Neutrophil (primary cell): ENCODE measurements around the gene HOXA11.
A peak's percentile ranks its signal among the peaks of the same experiment; 100 is the strongest.

Experiments used
- H3K27ac ChIP-seq: fragments of 200-600 bp; sonication (generic); 2 replicates; pipeline ENCODE4 v1.5.1; 2016; ENCODE audit warnings: mild to moderate bottlenecking, moderate library complexity
- H3K27me3 ChIP-seq: fragments of 200-600 bp; sonication (generic); 2 replicates; pipeline ENCODE4 v1.6.0; 2016; ENCODE audit warnings: mild to moderate bottlenecking
- H3K36me3 ChIP-seq: fragments of 200-600 bp; sonication (generic); 2 replicates; pipeline ENCODE4 v1.5.1; 2017
- H3K4me1 ChIP-seq, 2 experiments: fragments of 200-600 bp in 1 of 2; sonication (generic) in 1 of 2; 1 replicate in 1 of 2; 2 replicates in 1 of 2; pipeline versions ENCODE4 v1.5.1 to v1.6.1; 2013 to 2016; ENCODE audit warnings: low read depth in 1 of 2, low read length in 1 of 2, mild to moderate bottlenecking in 1 of 2, moderate library complexity in 1 of 2; ENCODE audit not compliant: control insufficient read depth in 1 of 2, insufficient read depth in 1 of 2
- H3K4me3 ChIP-seq, 2 experiments: fragments of 200-600 bp in 1 of 2; sonication (generic) in 1 of 2; 1 replicate in 1 of 2; 2 replicates in 1 of 2; pipeline ENCODE4 v1.5.1; 2013 to 2016; ENCODE audit warnings: low read depth in 1 of 2, low read length in 1 of 2, mild to moderate bottlenecking in 1 of 2, moderate library complexity in 1 of 2
- H3K9me3 ChIP-seq: fragments of 200-600 bp; sonication (generic); 2 replicates; pipeline ENCODE4 v1.5.1; 2016
- CTCF ChIP-seq: fragments of 200-600 bp; sonication (generic); IDR thresholded peaks from 2 replicates; pipeline ENCODE4 v1.5.1; 2016; ENCODE audit warnings: antibody characterized with exemption

HOXA11 gene

GRCh38 chr7:27164045-27164366 is 21.0 kb downstream of the HOXA11 start:
- Histone ChIP-seq H3K9me3 (no peaks in the 10 kb centered on the region), H3K27ac (no peak overlapping the region), H3K27me3 (peaks cover 100% of the 10 kb centered on the region), H3K4me3 (peak overlapping the region; percentile 54 to 68), H3K36me3 (no peaks in the 10 kb centered on the region), H3K4me1 (peaks cover 56 to 83% of the 10 kb centered on the region in 2 experiments)
- no peak for TF ChIP-seq CTCF

DNA sequence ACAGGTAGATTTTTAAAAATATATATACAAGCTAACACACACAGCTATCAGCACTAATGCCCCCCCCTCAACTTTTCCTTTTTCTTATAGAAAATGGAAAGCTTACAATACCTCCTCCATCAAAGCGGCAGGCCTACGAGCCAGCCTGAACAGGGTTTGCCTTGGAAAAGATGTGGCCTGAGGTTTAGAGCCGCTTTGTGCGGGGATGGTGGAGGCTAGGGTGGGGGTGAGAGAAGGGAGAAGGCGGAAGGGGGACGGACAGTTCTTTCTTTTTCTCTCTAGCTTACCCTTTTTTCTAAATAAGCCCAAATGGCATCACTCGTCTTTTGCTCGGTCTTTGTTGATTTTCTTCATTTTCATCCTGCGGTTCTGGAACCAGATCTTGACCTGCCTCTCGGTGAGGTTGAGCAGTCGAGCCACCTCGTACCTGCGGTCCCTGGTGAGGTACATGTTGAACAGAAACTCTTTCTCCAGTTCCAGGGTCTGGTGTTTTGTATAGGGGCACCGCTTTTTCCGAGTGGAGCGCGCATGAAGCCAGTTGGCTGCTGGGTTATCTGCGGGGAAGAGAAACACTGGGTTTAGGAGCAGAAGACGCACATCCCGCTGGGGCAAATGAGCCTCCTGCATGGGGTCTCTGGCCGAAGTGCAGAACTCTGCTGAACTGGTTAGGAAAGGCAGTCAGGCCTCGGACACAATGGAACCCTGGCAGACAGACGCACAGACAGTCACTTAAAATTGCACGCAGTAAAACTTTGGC is 21.6 kb downstream of the HOXA11 start:
- Histone ChIP-seq H3K4me3 (peak overlapping the region in 1 of 2 experiments; percentile 68), H3K9me3 (no peaks in the 10 kb centered on the region), H3K36me3 (no peaks in the 10 kb centered on the region), H3K27me3 (peaks cover 100% of the 10 kb centered on the region), H3K4me1 (peaks cover 56 to 83% of the 10 kb centered on the region in 2 experiments), H3K27ac (no peak overlapping the region)
- TF ChIP-seq CTCF = no peak

GRCh38 chr7:27162561-27163287 is 22.3 kb downstream of the HOXA11 start:
- Histone ChIP-seq H3K4me1 (peaks cover 56 to 82% of the 10 kb centered on the region in 2 experiments), H3K36me3 (no peaks in the 10 kb centered on the region), H3K4me3 (no peak overlapping the region), H3K9me3 (no peaks in the 10 kb centered on the region), H3K27me3 (peaks cover 100% of the 10 kb centered on the region), H3K27ac (no peak overlapping the region)
- TF ChIP-seq CTCF = no peak

GRCh38 chr7:27161721-27162560 is 23.1 kb downstream of the HOXA11 start:
- peaks cover 100% of the 10 kb centered on the region for H3K27me3 ChIP-seq
- peak overlapping the region in 1 of 2 experiments; percentile 85 for H3K4me3 ChIP-seq
- no peaks in the 10 kb centered on the region for H3K36me3 ChIP-seq
- peaks cover 54 to 78% of the 10 kb centered on the region in 2 experiments for H3K4me1 ChIP-seq
- no peaks in the 10 kb centered on the region for H3K9me3 ChIP-seq
- TF ChIP-seq CTCF = no peak
- H3K27ac ChIP-seq = peak overlapping the region; percentile 40

- Histone ChIP-seq H3K9me3 (no peaks in the 10 kb centered on the region), H3K27ac (peak overlapping the region; percentile 40), H3K4me1 (peaks cover 51 to 78% of the 10 kb centered on the region in 2 experiments), H3K4me3 (peak overlapping the region; percentile 74 to 85), H3K27me3 (peaks cover 100% of the 10 kb centered on the region), H3K36me3 (no peaks in the 10 kb centered on the region)
- TF ChIP-seq CTCF = peak; percentile 53
These were observed 23.8 kb downstream of the HOXA11 start for GRCh38 chr7:27161214-27161720.
